DND-41 (cell line): ENCODE measurements around the gene NUDT9.

Experiments used
- ATAC-seq: fragments of 200-7000 bp; cut with Tn5 transposase; 3 replicates; pipeline ENCODE4 v1.9.1; 2021; ENCODE audit warnings: low read depth; ENCODE audit not compliant: insufficient read depth
- DNase-seq: peaks from one replicate; pipeline ENCODE4 v3.0.0-alpha.2; 2020
- H2AFZ ChIP-seq: 2 replicates; pipeline ENCODE4 v1.6.0; 2012; ENCODE audit warnings: low read depth, low read length
- H3K27ac ChIP-seq: 2 replicates; pipeline ENCODE4 v1.5.1; 2012; ENCODE audit warnings: low read length, inconsistent platforms
- H3K27me3 ChIP-seq: fragments of 200-600 bp; sonication (generic); 2 replicates; pipeline ENCODE4 v1.6.0; 2012; ENCODE audit warnings: low read length, mild to moderate bottlenecking, inconsistent platforms; ENCODE audit not compliant: insufficient read depth, poor library complexity
- H3K36me3 ChIP-seq: 2 replicates; pipeline ENCODE4 v1.5.1; 2012; ENCODE audit warnings: low read length, inconsistent platforms; ENCODE audit not compliant: insufficient read depth
- H3K4me1 ChIP-seq: 2 replicates; pipeline ENCODE4 v1.5.1; 2012; ENCODE audit warnings: mild to moderate bottlenecking, low read length; ENCODE audit not compliant: insufficient read depth
- H3K4me2 ChIP-seq: 2 replicates; pipeline ENCODE4 v1.6.0; 2012; ENCODE audit warnings: mild to moderate bottlenecking, moderate library complexity, low read length, inconsistent platforms; ENCODE audit not compliant: insufficient read depth
- H3K4me3 ChIP-seq, 2 experiments: fragments of 200-600 bp in 1 of 2; shearing (Covaris generic) in 1 of 2; 2 replicates each; pipeline ENCODE4 v1.5.1; 2012 to 2016; ENCODE audit warnings: inconsistent platforms in 2 of 2, low read length in 2 of 2, mild to moderate bottlenecking in 2 of 2, low read depth in 1 of 2, moderate library complexity in 1 of 2
- H3K79me2 ChIP-seq: 2 replicates; pipeline ENCODE4 v1.6.0; 2012; ENCODE audit warnings: low read length, inconsistent platforms; ENCODE audit not compliant: insufficient read depth
- H3K9ac ChIP-seq: 2 replicates; pipeline ENCODE4 v1.6.0; 2012; ENCODE audit warnings: low read depth, mild to moderate bottlenecking, inconsistent platforms, low read length, moderate library complexity
- H3K9me3 ChIP-seq: 2 replicates; pipeline ENCODE4 v1.5.1; 2012; ENCODE audit warnings: low read length, moderate library complexity, mild to moderate bottlenecking, inconsistent platforms; ENCODE audit not compliant: insufficient read depth, severe bottlenecking
- H4K20me1 ChIP-seq: 2 replicates; pipeline ENCODE4 v1.6.0; 2012; ENCODE audit warnings: low read length; ENCODE audit not compliant: insufficient read depth
- CTCF ChIP-seq: IDR thresholded peaks from 2 replicates; pipeline ENCODE4 v1.5.1; 2012; ENCODE audit warnings: borderline replicate concordance, low read length, moderate library complexity, mild to moderate bottlenecking; ENCODE audit not compliant: poor library complexity, severe bottlenecking; ENCODE audit errors: extremely low read depth
- EZH2 ChIP-seq: IDR thresholded peaks from 3 replicates; pipeline ENCODE4 v1.6.1; 2012; ENCODE audit warnings: borderline replicate concordance, low read depth, mild to moderate bottlenecking, moderate library complexity, low read length, inconsistent platforms; ENCODE audit not compliant: severe bottlenecking

NUDT9 gene

GRCh38 chr4:87426865-87427517 is 4.6 kb downstream of the NUDT9 start:
- no peaks in the 10 kb centered on the region; the same call in 1 of the 2 replicates for H4K20me1 ChIP-seq
- H3K4me3 ChIP-seq, result no peak overlapping the region
- no peak for ATAC-seq
- TF ChIP-seq CTCF (no peak), EZH2 (no peak)
- no peak overlapping the region for H3K27ac ChIP-seq
- H3K4me1 ChIP-seq, result peaks cover 21% of the 10 kb centered on the region
- H3K27me3 ChIP-seq, result no peaks in the 10 kb centered on the region
- no peak overlapping the region for H3K4me2 ChIP-seq
- H3K36me3 ChIP-seq, result no peaks in the 10 kb centered on the region
- H3K79me2 ChIP-seq, result peaks cover 95% of the 10 kb centered on the region
- no peak overlapping the region for H2AFZ ChIP-seq
- no peak for DNase-seq
- H3K9ac ChIP-seq, result no peak overlapping the region
- no peaks in the 10 kb centered on the region for H3K9me3 ChIP-seq

- H3K36me3 ChIP-seq, result no peaks in the 10 kb centered on the region
- H3K27me3 ChIP-seq, result no peaks in the 10 kb centered on the region
- H3K9me3 ChIP-seq, result no peaks in the 10 kb centered on the region
- ATAC-seq, result no peak
- TF ChIP-seq CTCF (no peak), EZH2 (no peak)
- no peak overlapping the region for H3K9ac ChIP-seq
- H4K20me1 ChIP-seq, result no peaks in the 10 kb centered on the region; the same call in 1 of the 2 replicates
- DNase-seq, result no peak
- peaks cover 97% of the 10 kb centered on the region for H3K79me2 ChIP-seq
- no peak overlapping the region for H3K4me3 ChIP-seq
- H3K4me2 ChIP-seq, result no peak overlapping the region
- no peak overlapping the region for H2AFZ ChIP-seq
- peaks cover 21% of the 10 kb centered on the region for H3K4me1 ChIP-seq
- H3K27ac ChIP-seq, result no peak overlapping the region
Observed at GRCh38 chr4:87427518-87427868, 5.1 kb downstream of the NUDT9 start.

GRCh38 chr4:87428979-87429378 is 6.6 kb downstream of the NUDT9 start:
- no peak overlapping the region for H3K4me2 ChIP-seq
- H3K79me2 ChIP-seq, result peaks cover 95% of the 10 kb centered on the region
- no peak for ATAC-seq
- TF ChIP-seq EZH2, result no peak
- TF ChIP-seq CTCF, result no peak
- no peak overlapping the region for H2AFZ ChIP-seq
- no peak for DNase-seq
- H3K4me3 ChIP-seq, result no peak overlapping the region
- H4K20me1 ChIP-seq, result no peaks in the 10 kb centered on the region; the same call in 1 of the 2 replicates
- H3K4me1 ChIP-seq, result peaks cover 13% of the 10 kb centered on the region
- H3K9ac ChIP-seq, result no peak overlapping the region
- no peaks in the 10 kb centered on the region for H3K36me3 ChIP-seq
- no peak overlapping the region for H3K27ac ChIP-seq
- no peaks in the 10 kb centered on the region for H3K9me3 ChIP-seq
- no peaks in the 10 kb centered on the region for H3K27me3 ChIP-seq
